GM21786 (cell line): ENCODE measurements around the gene ZNF892.
"Not testable (repeated sequence)": the region's sequence is repeated elsewhere in the genome, so short reads cannot be mapped to it uniquely, and the experiment has no call there.

Source experiments
- ATAC-seq: cut with Tn5 transposase; IDR thresholded peaks from one replicate; pipeline ENCODE4 v1.9.1; 2021; ENCODE audit not compliant: unreplicated experiment

The ZNF892 gene

GRCh38 chr2:95220449-95220848 is 13.1 kb downstream of the ZNF892 start:
- no peak for ATAC-seq

GRCh38 chr2:95225658-95226057 is 18.3 kb downstream of the ZNF892 start:
- no peak for ATAC-seq

GRCh38 chr2:95231723-95232122 is 24.4 kb downstream of the ZNF892 start:
- ATAC-seq: no peak

- ATAC-seq: no peak
These were observed 24.9 kb downstream of the ZNF892 start for GRCh38 chr2:95232232-95232631.

GRCh38 chr2:95234286-95234785 is 27.0 kb downstream of the ZNF892 start:
- ATAC-seq: no peak

GRCh38 chr2:95234816-95235215 is 27.5 kb downstream of the ZNF892 start:
- no peak for ATAC-seq

GRCh38 chr2:95238131-95238530 is 30.8 kb downstream of the ZNF892 start:
- ATAC-seq: no peak

- ATAC-seq: no peak
These were observed 32.8 kb downstream of the ZNF892 start for GRCh38 chr2:95240091-95240490.

GRCh38 chr2:95240556-95240955 is 33.2 kb downstream of the ZNF892 start:
- no peak for ATAC-seq

GRCh38 chr2:95242084-95242483 is 34.8 kb downstream of the ZNF892 start:
- not testable (repeated sequence) for ATAC-seq
